Tibial nerve (tissue), 4 donors: ENCODE data around the gene RPAP3.

Experiments used
- CTCF ChIP-seq, 5 experiments: fragments of 200-600 bp in 3 of 5; fragments of 450-650 bp in 2 of 5; sonication (generic) in 3 of 5; IDR thresholded peaks; one replicate each; pipeline ENCODE4 v1.5.1; 2016 to 2019; ENCODE audit warnings: antibody characterized with exemption in 5 of 5, mild to moderate bottlenecking in 3 of 5, moderate library complexity in 2 of 5
- EP300 ChIP-seq, 2 donors: sonication (generic); formaldehyde crosslinking; IDR thresholded peaks; one replicate each; pipeline ENCODE4 v1.6.1; 2017; ENCODE audit warnings: antibody characterized with exemption in 2 of 2, mild to moderate bottlenecking in 1 of 2
- POLR2A ChIP-seq, 2 donors: fragments of 450-650 bp; IDR thresholded peaks; one replicate each; pipeline ENCODE4 v1.6.1; 2017; ENCODE audit warnings: antibody characterized with exemption in 2 of 2, mild to moderate bottlenecking in 2 of 2, moderate library complexity in 2 of 2

GRCh38 chr12:47747596-47748506 lies 42.0 kb upstream of the RPAP3 start:
- TF ChIP-seq CTCF (IDR thresholded peaks at IDR 0.05) (no peak), EP300 (IDR thresholded peaks at IDR 0.05) (no peak), POLR2A (IDR thresholded peaks at IDR 0.05) (no peak)
